GM18511 (cell line): ENCODE measurements around the gene VRK1.

Experiments used
- ATAC-seq: cut with Tn5 transposase; IDR thresholded peaks from one replicate; pipeline ENCODE4 v1.9.1; 2021; ENCODE audit warnings: mild to moderate bottlenecking, moderate library complexity; ENCODE audit not compliant: unreplicated experiment

The VRK1 gene

GRCh38 chr14:96914571-96915128, 117.5 kb downstream of the VRK1 start:
- ATAC-seq: no peak

GRCh38 chr14:96915478-96915877, 118.3 kb downstream of the VRK1 start:
- no peak for ATAC-seq

- ATAC-seq: no peak
These were observed 119.6 kb downstream of the VRK1 start for GRCh38 chr14:96916751-96917150.

- no peak for ATAC-seq
These were observed 120.3 kb downstream of the VRK1 start for GRCh38 chr14:96917442-96917963.

- ATAC-seq: no peak
These were observed 122.8 kb downstream of the VRK1 start for GRCh38 chr14:96920023-96920422.

DNA sequence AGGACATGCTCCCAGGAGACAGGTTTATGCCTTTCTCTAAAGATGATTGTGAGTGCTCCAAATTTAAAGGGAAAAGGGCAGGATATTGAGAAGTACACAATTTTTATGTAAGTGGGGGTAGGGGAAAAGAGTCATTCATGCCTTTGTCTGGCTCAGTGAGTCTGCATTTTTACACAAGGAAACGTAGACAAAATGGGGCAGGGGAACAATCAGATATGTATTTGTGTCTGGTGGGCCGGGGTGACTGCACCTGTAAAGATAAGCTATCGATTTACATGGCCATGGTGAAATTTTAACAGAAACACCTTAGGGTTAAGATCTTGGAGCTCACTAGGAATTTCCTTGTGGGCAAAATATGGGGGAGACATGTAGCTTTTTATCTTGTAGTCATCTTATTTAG, 123.6 kb downstream of the VRK1 start:
- ATAC-seq: no peak

GRCh38 chr14:96922986-96923385, 125.8 kb downstream of the VRK1 start:
- ATAC-seq: no peak

GRCh38 chr14:96925422-96925821, 128.2 kb downstream of the VRK1 start:
- no peak for ATAC-seq

DNA sequence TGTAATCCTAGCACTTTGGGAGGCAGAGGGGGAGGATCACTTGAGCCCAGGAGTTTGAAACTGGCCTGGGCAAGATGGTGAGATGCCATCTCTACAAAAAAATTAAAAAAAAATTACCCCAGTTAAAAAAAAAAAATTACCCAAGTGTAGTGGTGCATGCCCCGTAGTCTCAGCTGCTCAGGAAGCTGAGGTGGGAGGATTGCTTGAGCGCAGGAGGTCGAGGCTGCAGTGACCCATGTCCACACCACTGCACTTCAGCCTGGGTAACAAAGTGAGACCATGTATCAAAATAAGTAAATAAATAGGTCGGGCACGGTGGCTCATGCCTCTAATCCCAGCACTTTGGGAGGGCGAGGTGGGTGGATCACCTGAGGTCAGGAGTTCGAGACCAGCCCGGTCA, 128.8 kb downstream of the VRK1 start:
- no peak for ATAC-seq

- ATAC-seq: no peak
These were observed 131.7 kb downstream of the VRK1 start for GRCh38 chr14:96928779-96929380.

DNA sequence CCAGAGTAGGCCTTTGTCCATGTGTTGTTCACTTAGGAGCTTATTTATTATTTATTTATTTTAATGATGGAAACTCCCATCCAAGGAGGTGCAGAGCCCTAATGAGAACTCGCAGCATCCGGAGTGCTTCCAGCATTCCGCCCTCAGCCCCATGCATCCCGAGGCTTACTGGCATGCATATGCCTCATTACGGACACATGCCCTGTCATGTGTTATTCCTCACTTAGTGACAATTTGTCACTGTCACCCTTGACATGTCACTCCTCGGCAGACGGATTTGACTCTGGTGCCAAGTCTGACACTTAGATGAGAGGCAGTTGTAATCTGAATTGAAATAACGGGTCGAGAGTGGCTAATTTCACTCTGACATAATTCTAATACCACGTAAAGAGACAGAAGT, 132.8 kb downstream of the VRK1 start:
- ATAC-seq: no peak

DNA sequence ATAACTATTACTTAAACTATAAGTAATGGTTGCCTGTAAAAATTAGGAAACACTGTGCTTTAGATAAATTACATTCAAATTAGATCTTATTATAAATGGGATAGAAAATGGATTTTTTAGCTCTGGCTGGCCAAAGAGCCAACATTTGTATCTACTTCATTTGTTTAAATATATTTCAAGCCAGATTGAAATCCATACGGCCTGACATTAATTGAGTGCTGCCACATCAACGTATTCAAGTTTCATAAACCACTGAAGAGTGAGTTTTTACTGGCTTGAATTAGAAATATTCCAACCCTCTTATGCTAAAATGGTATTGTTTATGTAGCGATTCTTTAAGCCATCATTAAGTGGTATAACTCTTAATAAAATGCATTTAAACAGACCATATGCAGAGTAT, 133.3 kb downstream of the VRK1 start:
- ATAC-seq: no peak
